ENCODE results near the gene KRTAP19-6. TPM values are rescaled to one million over a fixed set of nuclear protein-coding genes. Genes with fewer than 3 reads are reported as not detected.

KRTAP19-6 gene
- not detected in 2 replicates for total RNA-seq

GRCh38 chr21:30541764-30542163 lies at the start of gene KRTAP19-6:
Gene KRTAP19-6, minus strand, starts transcription at chr21:30541864. Its CDS starts 31 bp downstream, at chr21:30541833.

GRCh38 chr21:30590297-30590696 lies 48.6 kb upstream of the KRTAP19-6 start, which contains the start of gene KRTAP22-2:
Gene KRTAP22-2, minus strand, starts transcription at chr21:30590397.

GRCh38 chr21:30561264-30561895 lies 19.7 kb upstream of the KRTAP19-6 start, which contains the start of gene KRTAP19-7:
Gene KRTAP19-7, minus strand, starts transcription at chr21:30561314. Its CDS starts 25 bp downstream, at chr21:30561289.

GRCh38 chr21:30502041-30502440 lies 39.6 kb downstream of the KRTAP19-6 start, which contains the start of gene KRTAP19-5:
Gene KRTAP19-5, minus strand, starts transcription at chr21:30502141. Its CDS starts 51 bp downstream, at chr21:30502090.

GRCh38 chr21:30497065-30497464 lies 44.6 kb downstream of the KRTAP19-6 start, which contains the start of gene KRTAP19-4:
Gene KRTAP19-4, minus strand, starts transcription at chr21:30497165. Its CDS starts 55 bp downstream, at chr21:30497110.

GRCh38 chr21:30491963-30492428 lies 49.7 kb downstream of the KRTAP19-6 start, which contains the start of gene KRTAP19-3:
Gene KRTAP19-3, minus strand, starts transcription at chr21:30492013. Its CDS starts 56 bp downstream, at chr21:30491957.

Other genes starting within 250 kb of the KRTAP19-6 start
- gene KRTAP26-1, start 221.5 kb downstream of the KRTAP19-6 start, total RNA-seq, result not detected in 2 replicates
- not detected in 2 replicates for gene KRTAP27-1, start 204.2 kb downstream of the KRTAP19-6 start, total RNA-seq
- not detected in 2 replicates for gene KRTAP23-1, start 193.3 kb downstream of the KRTAP19-6 start, total RNA-seq
- not detected in 2 replicates for gene KRTAP13-2, start 169.6 kb downstream of the KRTAP19-6 start, total RNA-seq
- gene KRTAP13-1, start 145.8 kb downstream of the KRTAP19-6 start, total RNA-seq, result not detected in 2 replicates
- gene KRTAP13-3, start 115.9 kb downstream of the KRTAP19-6 start, total RNA-seq, result not detected in 2 replicates
- not detected in 2 replicates for gene KRTAP13-4, start 111.6 kb downstream of the KRTAP19-6 start, total RNA-seq
- gene KRTAP15-1, start 101.6 kb downstream of the KRTAP19-6 start, total RNA-seq, result not detected in 2 replicates
- gene KRTAP19-1, start 61.5 kb downstream of the KRTAP19-6 start, total RNA-seq, result not detected in 2 replicates
- gene KRTAP19-2, start 54.4 kb downstream of the KRTAP19-6 start, total RNA-seq, result not detected in 2 replicates
- not detected in 2 replicates for gene KRTAP19-3, start 49.9 kb downstream of the KRTAP19-6 start, total RNA-seq
- gene KRTAP19-4, start 44.7 kb downstream of the KRTAP19-6 start, total RNA-seq, result not detected in 2 replicates
- not detected in 2 replicates for gene KRTAP19-5, start 39.7 kb downstream of the KRTAP19-6 start, total RNA-seq
- not detected in 2 replicates for gene KRTAP19-7, start 19.4 kb upstream of the KRTAP19-6 start, total RNA-seq
- not detected in 2 replicates for gene KRTAP22-2, start 48.5 kb upstream of the KRTAP19-6 start, total RNA-seq
- not detected in 2 replicates for gene KRTAP6-3, start 50.6 kb upstream of the KRTAP19-6 start, total RNA-seq
- gene KRTAP6-2, start 57.0 kb upstream of the KRTAP19-6 start, total RNA-seq, result not detected in 2 replicates
- not detected in 2 replicates for gene KRTAP22-1, start 59.2 kb upstream of the KRTAP19-6 start, total RNA-seq
- gene KRTAP6-1, start 72.1 kb upstream of the KRTAP19-6 start, total RNA-seq, result not detected in 2 replicates
- not detected in 2 replicates for gene KRTAP20-1, start 74.6 kb upstream of the KRTAP19-6 start, total RNA-seq
- gene KRTAP20-4, start 78.8 kb upstream of the KRTAP19-6 start, total RNA-seq, result not detected in 2 replicates
- not detected in 2 replicates for gene KRTAP20-2, start 93.3 kb upstream of the KRTAP19-6 start, total RNA-seq
- gene KRTAP20-3, start 101.0 kb upstream of the KRTAP19-6 start, total RNA-seq, result not detected in 2 replicates
- gene KRTAP21-3, start 176.9 kb upstream of the KRTAP19-6 start, total RNA-seq, result not detected in 2 replicates
- not detected in 2 replicates for gene KRTAP21-2, start 205.4 kb upstream of the KRTAP19-6 start, total RNA-seq
- gene KRTAP21-1, start 213.6 kb upstream of the KRTAP19-6 start, total RNA-seq, result not detected in 2 replicates